ENCODE measurements around the gene CNNM2. TPM values are rescaled to one million over a fixed set of nuclear protein-coding genes. Genes with fewer than 3 reads are reported as not detected.
A peak's percentile ranks its signal among the peaks of the same experiment; 100 is the strongest.
"Not testable (repeated sequence)": the region's sequence is repeated elsewhere in the genome, so short reads cannot be mapped to it uniquely, and the experiment has no call there.

CNNM2 gene
- total and polyA plus RNA-seq, 2 donors (not counting 1 experiment from before 2014, with no cell fraction given), result 6.6 to 21.6 TPM

DNA sequence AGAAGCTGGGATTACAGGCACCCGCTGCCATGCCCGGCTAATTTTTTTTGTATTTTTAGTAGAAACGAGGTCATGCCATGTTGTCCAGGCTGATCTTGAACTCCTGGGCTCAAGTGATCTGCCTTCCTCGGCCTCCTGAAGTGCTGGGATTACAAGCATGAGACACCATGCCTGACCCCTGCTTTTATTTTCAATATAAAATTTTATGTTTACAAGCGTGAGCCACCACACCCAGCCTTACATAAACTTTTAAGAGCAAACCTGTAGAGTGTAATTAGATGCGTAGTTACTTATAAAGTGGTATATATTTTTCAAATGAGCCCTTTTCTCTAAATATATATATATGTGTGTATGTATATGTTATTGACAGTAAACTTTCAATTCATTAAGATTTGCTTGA is 8.7 kb downstream of the CNNM2 start:
- Histone ChIP-seq H4K20me1 (ENCODE audit: control insufficient read depth, insufficient read depth, low read length, poor library complexity, severe bottlenecking) (no peaks in the 10 kb centered on the region), H3K4me3 (ENCODE audit: control extremely low read depth in 1 of 5, extremely low read depth in 1 of 5, insufficient read depth in 1 of 5, low read depth in 2 of 5, low read length in 4 of 5) (no peak overlapping the region), H3K79me2 (ENCODE audit: control insufficient read depth, insufficient read depth, low read length) (peaks cover 22% of the 10 kb centered on the region), H3K9ac (ENCODE audit: low read length) (no peak overlapping the region), H3K36me3 (replicated peaks in 1 of 2; ENCODE audit: control extremely low read depth in 1 of 2, control insufficient read depth in 1 of 2, extremely low read depth in 1 of 2, insufficient read depth in 2 of 2, low read length in 1 of 2) (peaks cover 0 to 1% of the 10 kb centered on the region in 2 experiments), H3K9me3 (ENCODE audit: control extremely low read depth in 1 of 3, control insufficient read depth in 2 of 3, insufficient read depth in 1 of 3, low read length in 2 of 3) (peaks cover 0 to 5% (median 0%) of the 10 kb centered on the region in 3 donors), H2AFZ (ENCODE audit: insufficient read depth, low read depth, low read length, poor library complexity, severe bottlenecking) (no peak overlapping the region), H3K4me1 (ENCODE audit: control insufficient read depth in 2 of 2, insufficient read depth in 2 of 2, low read length in 2 of 2) (peaks cover 0 to 7% of the 10 kb centered on the region in 2 donors), H3K27ac (ENCODE audit: low read length in 2 of 2) (no peak overlapping the region), H3K4me2 (replicated peaks; ENCODE audit: low read depth, low read length, poor library complexity, severe bottlenecking) (no peak overlapping the region), H3K27me3 (replicated peaks in 1 of 4; ENCODE audit: control extremely low read depth in 1 of 4, control insufficient read depth in 3 of 4, insufficient read depth in 4 of 4, low read length in 3 of 4) (no peaks in the 10 kb centered on the region)
- Mint-ChIP-seq H3K4me1 (peaks cover 23% of the 10 kb centered on the region), H3K27me3 (no peaks in the 10 kb centered on the region), H3K4me3 (no peak overlapping the region), H3K27ac (no peak overlapping the region), H3K9me3 (ENCODE audit: insufficient read depth) (no peaks in the 10 kb centered on the region)
- ATAC-seq (ENCODE audit: low read depth) (no peak), DNase-seq (no peak)
- ChIA-PET POLR2A (no interaction called here), CTCF (no interaction called here)
- TF ChIP-seq, protein P1, sequence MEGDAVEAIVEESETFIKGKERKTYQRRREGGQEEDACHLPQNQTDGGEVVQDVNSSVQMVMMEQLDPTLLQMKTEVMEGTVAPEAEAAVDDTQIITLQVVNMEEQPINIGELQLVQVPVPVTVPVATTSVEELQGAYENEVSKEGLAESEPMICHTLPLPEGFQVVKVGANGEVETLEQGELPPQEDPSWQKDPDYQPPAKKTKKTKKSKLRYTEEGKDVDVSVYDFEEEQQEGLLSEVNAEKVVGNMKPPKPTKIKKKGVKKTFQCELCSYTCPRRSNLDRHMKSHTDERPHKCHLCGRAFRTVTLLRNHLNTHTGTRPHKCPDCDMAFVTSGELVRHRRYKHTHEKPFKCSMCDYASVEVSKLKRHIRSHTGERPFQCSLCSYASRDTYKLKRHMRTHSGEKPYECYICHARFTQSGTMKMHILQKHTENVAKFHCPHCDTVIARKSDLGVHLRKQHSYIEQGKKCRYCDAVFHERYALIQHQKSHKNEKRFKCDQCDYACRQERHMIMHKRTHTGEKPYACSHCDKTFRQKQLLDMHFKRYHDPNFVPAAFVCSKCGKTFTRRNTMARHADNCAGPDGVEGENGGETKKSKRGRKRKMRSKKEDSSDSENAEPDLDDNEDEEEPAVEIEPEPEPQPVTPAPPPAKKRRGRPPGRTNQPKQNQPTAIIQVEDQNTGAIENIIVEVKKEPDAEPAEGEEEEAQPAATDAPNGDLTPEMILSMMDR (IDR thresholded peaks at IDR 0.05), result no peak
- no peak for TF ChIP-seq EZH2 (IDR thresholded peaks at IDR 0.05; ENCODE audit: borderline replicate concordance, insufficient read depth, low read depth, low read length, poor library complexity, severe bottlenecking)
- 100% methylated on average over 2 of the region's 6 CpGs for WGBS (ENCODE audit: insufficient coverage)
- intact Hi-C loops (cut with micrococcal nuclease), result no loop called here

DNA sequence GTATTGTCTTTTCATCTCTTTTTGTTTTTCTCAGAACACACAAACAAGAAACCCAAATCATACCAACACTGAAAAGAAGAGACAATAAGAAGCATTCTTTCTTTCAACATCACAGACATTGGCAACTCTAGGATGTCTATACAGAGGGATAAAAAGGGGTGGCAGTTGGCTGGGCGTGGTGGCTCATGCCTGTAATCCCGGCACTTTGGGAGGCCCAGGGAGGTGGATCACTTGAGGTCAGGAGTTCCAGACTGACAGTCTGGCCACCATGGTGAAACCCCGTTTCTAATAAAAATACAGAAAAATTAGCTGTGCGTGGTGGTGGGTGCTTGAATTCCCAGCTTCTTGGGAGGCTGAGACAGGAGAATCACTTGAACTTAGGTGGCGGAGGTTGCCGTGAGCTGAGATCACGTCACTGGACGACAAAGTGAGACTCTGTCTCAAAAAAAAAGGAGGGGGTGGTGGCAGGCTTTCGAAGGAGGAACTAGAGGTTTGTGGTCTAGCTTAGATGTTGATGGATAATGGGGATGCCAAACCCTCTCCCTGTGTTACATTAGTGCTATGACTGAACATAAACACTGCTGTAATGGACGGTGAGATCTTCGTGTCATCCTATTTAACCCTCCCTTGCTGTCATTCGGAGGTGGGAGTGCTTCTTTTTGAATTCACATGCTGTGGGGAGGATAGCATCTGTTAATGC is 9.4 kb downstream of the CNNM2 start:
- Histone ChIP-seq H3K27ac (ENCODE audit: low read length in 2 of 2) (no peak overlapping the region), H3K9ac (ENCODE audit: low read length) (no peak overlapping the region), H4K20me1 (ENCODE audit: control insufficient read depth, insufficient read depth, low read length, poor library complexity, severe bottlenecking) (no peaks in the 10 kb centered on the region), H3K27me3 (replicated peaks in 1 of 4; ENCODE audit: control extremely low read depth in 1 of 4, control insufficient read depth in 3 of 4, insufficient read depth in 4 of 4, low read length in 3 of 4) (no peaks in the 10 kb centered on the region), H3K4me2 (replicated peaks; ENCODE audit: low read depth, low read length, poor library complexity, severe bottlenecking) (no peak overlapping the region), H3K4me1 (ENCODE audit: control insufficient read depth in 2 of 2, insufficient read depth in 2 of 2, low read length in 2 of 2) (peaks cover 0 to 7% of the 10 kb centered on the region in 2 donors), H3K36me3 (replicated peaks in 1 of 2; ENCODE audit: control extremely low read depth in 1 of 2, control insufficient read depth in 1 of 2, extremely low read depth in 1 of 2, insufficient read depth in 2 of 2, low read length in 1 of 2) (peaks cover 0 to 1% of the 10 kb centered on the region in 2 experiments), H2AFZ (ENCODE audit: insufficient read depth, low read depth, low read length, poor library complexity, severe bottlenecking) (no peak overlapping the region), H3K9me3 (ENCODE audit: control extremely low read depth in 1 of 3, control insufficient read depth in 2 of 3, insufficient read depth in 1 of 3, low read length in 2 of 3) (peaks cover 0 to 5% (median 0%) of the 10 kb centered on the region in 3 donors), H3K4me3 (ENCODE audit: control extremely low read depth in 1 of 5, extremely low read depth in 1 of 5, insufficient read depth in 1 of 5, low read depth in 2 of 5, low read length in 4 of 5) (no peak overlapping the region), H3K79me2 (ENCODE audit: control insufficient read depth, insufficient read depth, low read length) (peaks cover 22% of the 10 kb centered on the region)
- WGBS (ENCODE audit: insufficient coverage), result 30% methylated on average over 7 of the region's 12 CpGs
- ATAC-seq (ENCODE audit: low read depth) (peak; percentile 24), DNase-seq (peak; percentile 22)
- ChIA-PET CTCF (no interaction called here), POLR2A (no interaction called here)
- Mint-ChIP-seq H3K9me3 (ENCODE audit: insufficient read depth) (no peaks in the 10 kb centered on the region), H3K4me3 (no peak overlapping the region), H3K27me3 (no peaks in the 10 kb centered on the region), H3K27ac (peak overlapping the region; percentile 72), H3K4me1 (peaks cover 19% of the 10 kb centered on the region)
- intact Hi-C loops (cut with micrococcal nuclease), result no loop called here
- TF ChIP-seq, protein P1 (IDR thresholded peaks at IDR 0.05), result no peak
- TF ChIP-seq EZH2 (IDR thresholded peaks at IDR 0.05; ENCODE audit: borderline replicate concordance, insufficient read depth, low read depth, low read length, poor library complexity, severe bottlenecking), result no peak

DNA sequence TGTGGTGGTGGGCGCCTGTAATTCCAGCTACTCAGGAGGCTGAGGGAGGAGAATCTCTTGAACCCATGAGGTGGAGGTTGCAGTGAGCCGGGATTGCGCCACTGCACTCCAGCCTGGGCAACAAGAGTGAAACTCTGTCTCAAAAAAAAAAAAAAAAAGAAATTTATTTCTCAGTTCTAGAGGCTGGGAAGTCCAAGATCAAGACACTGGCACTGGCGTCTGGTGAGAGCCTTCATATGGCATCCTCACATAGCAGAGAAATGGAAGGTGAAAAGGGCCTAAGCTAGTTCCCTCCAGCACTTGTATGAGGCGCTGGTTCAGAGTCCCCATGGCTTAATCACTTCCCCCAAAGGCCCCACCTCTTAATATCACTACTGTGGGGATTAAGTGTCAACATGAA is 10.3 kb downstream of the CNNM2 start:
- POLR2A ChIA-PET; DNase-seq; H2AFZ ChIP-seq (ENCODE audit: insufficient read depth, low read depth, low read length, poor library complexity, severe bottlenecking); H3K9me3 ChIP-seq (ENCODE audit: control extremely low read depth in 1 of 3, control insufficient read depth in 2 of 3, insufficient read depth in 1 of 3, low read length in 2 of 3); H3K27ac Mint-ChIP-seq; H3K9ac ChIP-seq (ENCODE audit: low read length); H3K9me3 Mint-ChIP-seq (ENCODE audit: insufficient read depth); H3K36me3 ChIP-seq (replicated peaks in 1 of 2; ENCODE audit: control extremely low read depth in 1 of 2, control insufficient read depth in 1 of 2, extremely low read depth in 1 of 2, insufficient read depth in 2 of 2, low read length in 1 of 2); ATAC-seq (ENCODE audit: low read depth); H3K4me3 ChIP-seq (ENCODE audit: control extremely low read depth in 1 of 5, extremely low read depth in 1 of 5, insufficient read depth in 1 of 5, low read depth in 2 of 5, low read length in 4 of 5); H3K27ac ChIP-seq (ENCODE audit: low read length in 2 of 2); H3K4me1 ChIP-seq (ENCODE audit: control insufficient read depth in 2 of 2, insufficient read depth in 2 of 2, low read length in 2 of 2); H3K4me3 Mint-ChIP-seq; H3K4me2 ChIP-seq (replicated peaks; ENCODE audit: low read depth, low read length, poor library complexity, severe bottlenecking); H4K20me1 ChIP-seq (ENCODE audit: control insufficient read depth, insufficient read depth, low read length, poor library complexity, severe bottlenecking); H3K27me3 ChIP-seq (replicated peaks in 1 of 4; ENCODE audit: control extremely low read depth in 1 of 4, control insufficient read depth in 3 of 4, insufficient read depth in 4 of 4, low read length in 3 of 4); CTCF ChIA-PET; H3K27me3 Mint-ChIP-seq; intact Hi-C loops (cut with micrococcal nuclease): not testable (repeated sequence)
- peaks cover 22% of the 10 kb centered on the region for H3K79me2 ChIP-seq (ENCODE audit: control insufficient read depth, insufficient read depth, low read length)
- peaks cover 11% of the 10 kb centered on the region for H3K4me1 Mint-ChIP-seq
- 94% methylated on average over 2 of the region's 5 CpGs for WGBS (ENCODE audit: insufficient coverage)
